GM23338 (cell line): Measurements from ENCODE around the gene MFAP3L.

Experiments
- EZH2 ChIP-seq: fragments of 200-600 bp; sonication (generic); IDR thresholded peaks from one replicate; pipeline ENCODE4 v1.8.0; 2017; ENCODE audit warnings: antibody characterized with exemption, mild to moderate bottlenecking, low read depth; ENCODE audit not compliant: unreplicated experiment
- POLR2AphosphoS5 ChIP-seq: IDR thresholded peaks from 2 replicates; pipeline ENCODE4 v1.6.1; 2016; ENCODE audit warnings: antibody characterized with exemption, low read depth
- TF ChIP-seq, protein P1 (sequence below), 2 experiments: fragments of 200-600 bp in 1 of 2; sonication (generic) in 1 of 2; conservative IDR thresholded peaks; 2 replicates each; pipeline versions ENCODE4 v1.5.1 to v1.6.1; 2016 to 2017; ENCODE audit warnings: antibody characterized with exemption in 2 of 2, low read depth in 2 of 2, mild to moderate bottlenecking in 2 of 2, moderate library complexity in 1 of 2

- TF ChIP-seq EZH2 = no peak
- TF ChIP-seq, protein P1, sequence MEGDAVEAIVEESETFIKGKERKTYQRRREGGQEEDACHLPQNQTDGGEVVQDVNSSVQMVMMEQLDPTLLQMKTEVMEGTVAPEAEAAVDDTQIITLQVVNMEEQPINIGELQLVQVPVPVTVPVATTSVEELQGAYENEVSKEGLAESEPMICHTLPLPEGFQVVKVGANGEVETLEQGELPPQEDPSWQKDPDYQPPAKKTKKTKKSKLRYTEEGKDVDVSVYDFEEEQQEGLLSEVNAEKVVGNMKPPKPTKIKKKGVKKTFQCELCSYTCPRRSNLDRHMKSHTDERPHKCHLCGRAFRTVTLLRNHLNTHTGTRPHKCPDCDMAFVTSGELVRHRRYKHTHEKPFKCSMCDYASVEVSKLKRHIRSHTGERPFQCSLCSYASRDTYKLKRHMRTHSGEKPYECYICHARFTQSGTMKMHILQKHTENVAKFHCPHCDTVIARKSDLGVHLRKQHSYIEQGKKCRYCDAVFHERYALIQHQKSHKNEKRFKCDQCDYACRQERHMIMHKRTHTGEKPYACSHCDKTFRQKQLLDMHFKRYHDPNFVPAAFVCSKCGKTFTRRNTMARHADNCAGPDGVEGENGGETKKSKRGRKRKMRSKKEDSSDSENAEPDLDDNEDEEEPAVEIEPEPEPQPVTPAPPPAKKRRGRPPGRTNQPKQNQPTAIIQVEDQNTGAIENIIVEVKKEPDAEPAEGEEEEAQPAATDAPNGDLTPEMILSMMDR (conservative IDR thresholded peaks at IDR 0.05; ENCODE audit: low read depth in 2 of 2) = no peak
- no peak for TF ChIP-seq POLR2AphosphoS5
These were observed 14.1 kb downstream of the MFAP3L start for GRCh38 chr4:170011921-170012628.
